ENCODE measurements around the gene FAM171A1.

Gene FAM171A1

GRCh38 chr10:15241306-15241705, 129.8 kb downstream of the FAM171A1 start:
- H3K27me3 ChIP-seq (ENCODE audit: control insufficient read depth, insufficient read depth, low read length), result no peaks in the 10 kb centered on the region
- no peaks in the 10 kb centered on the region for H3K36me3 ChIP-seq (ENCODE audit: control insufficient read depth, insufficient read depth, low read length)
- H3K9me3 ChIP-seq (ENCODE audit: control insufficient read depth, low read length), result no peaks in the 10 kb centered on the region
- H3K9ac ChIP-seq (ENCODE audit: low read length), result no peak overlapping the region
- no peaks in the 10 kb centered on the region for H3K4me1 ChIP-seq (ENCODE audit: control insufficient read depth, insufficient read depth, low read length)
- H3K4me3 ChIP-seq (ENCODE audit: low read length), result no peak overlapping the region

DNA sequence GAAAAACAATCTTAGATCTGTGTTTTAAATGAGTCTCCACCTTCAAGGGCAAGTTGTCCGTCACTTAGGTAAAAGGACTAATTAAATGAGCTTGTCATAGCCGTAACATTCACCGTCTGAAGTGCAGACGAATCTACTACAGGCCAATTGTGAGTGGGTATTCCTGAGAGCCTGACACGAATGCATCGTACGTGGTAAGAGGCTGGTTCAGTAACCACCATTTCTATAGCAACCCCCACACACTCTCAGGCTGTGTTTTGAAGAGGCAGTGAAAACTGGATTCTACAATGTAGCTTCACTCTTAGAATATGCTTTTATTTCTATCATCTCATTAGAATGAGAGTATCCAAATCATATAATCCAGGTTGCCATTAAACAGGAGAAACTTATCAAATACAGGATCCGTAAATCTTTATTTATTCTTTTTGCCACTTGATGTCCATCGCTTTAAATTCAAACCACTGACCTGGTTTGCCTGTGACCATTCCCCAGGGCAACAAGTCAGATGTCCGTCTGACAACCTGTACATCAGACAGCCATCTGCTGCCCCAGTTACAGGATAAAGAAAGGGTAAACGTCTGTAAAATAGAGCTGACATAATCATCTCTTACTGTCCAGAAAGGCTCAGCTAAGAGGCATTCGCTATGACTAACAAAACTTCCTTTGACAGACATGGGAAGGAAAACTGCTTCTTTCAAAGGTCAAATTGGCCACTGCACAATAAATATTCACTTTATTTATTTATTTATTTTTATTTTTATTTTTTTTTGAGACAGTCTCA, 132.3 kb downstream of the FAM171A1 start:
- no peak overlapping the region for H3K9ac ChIP-seq (ENCODE audit: low read length)
- no peak overlapping the region for H3K4me3 ChIP-seq (ENCODE audit: low read length)
- H3K9me3 ChIP-seq (ENCODE audit: control insufficient read depth, low read length), result no peaks in the 10 kb centered on the region

GRCh38 chr10:15237351-15237750, 133.7 kb downstream of the FAM171A1 start:
- Histone ChIP-seq H3K9ac (ENCODE audit: low read length) (no peak overlapping the region), H3K27me3 (ENCODE audit: control insufficient read depth, insufficient read depth, low read length) (no peaks in the 10 kb centered on the region), H3K4me1 (ENCODE audit: control insufficient read depth, insufficient read depth, low read length) (no peaks in the 10 kb centered on the region), H3K9me3 (ENCODE audit: control insufficient read depth, low read length) (no peaks in the 10 kb centered on the region), H3K36me3 (ENCODE audit: control insufficient read depth, insufficient read depth, low read length) (no peaks in the 10 kb centered on the region), H3K4me3 (ENCODE audit: low read length) (no peak overlapping the region)

More for the DNA sequence above, 132.3 kb downstream of the FAM171A1 start:
- H3K27me3 ChIP-seq (ENCODE audit: control insufficient read depth, insufficient read depth, low read length), result no peaks in the 10 kb centered on the region
- no peaks in the 10 kb centered on the region for H3K4me1 ChIP-seq (ENCODE audit: control insufficient read depth, insufficient read depth, low read length)
- no peaks in the 10 kb centered on the region for H3K36me3 ChIP-seq (ENCODE audit: control insufficient read depth, insufficient read depth, low read length)

DNA sequence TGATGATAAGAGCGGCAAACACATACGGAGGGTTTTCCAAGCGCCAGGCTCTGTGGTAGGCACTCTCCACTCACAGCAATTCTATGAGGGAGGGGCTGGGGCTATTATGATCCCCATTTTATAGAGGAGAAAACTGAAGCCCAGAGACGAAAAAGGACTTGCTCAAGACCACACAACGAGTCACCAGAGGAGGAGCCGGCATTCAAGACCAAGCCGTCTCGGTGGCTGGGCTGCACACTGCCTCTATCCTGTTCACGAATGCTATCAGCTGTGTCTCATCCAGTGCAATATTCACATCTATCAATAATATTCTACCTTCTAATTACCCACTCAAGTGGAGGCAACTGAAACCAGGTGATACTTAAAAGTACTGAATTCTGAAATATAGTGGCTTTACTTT, 134.7 kb downstream of the FAM171A1 start:
- H3K4me3 ChIP-seq (ENCODE audit: low read length), result no peak overlapping the region
- H3K9me3 ChIP-seq (ENCODE audit: control insufficient read depth, low read length), result no peaks in the 10 kb centered on the region
- no peaks in the 10 kb centered on the region for H3K27me3 ChIP-seq (ENCODE audit: control insufficient read depth, insufficient read depth, low read length)
- no peaks in the 10 kb centered on the region for H3K36me3 ChIP-seq (ENCODE audit: control insufficient read depth, insufficient read depth, low read length)
- H3K4me1 ChIP-seq (ENCODE audit: control insufficient read depth, insufficient read depth, low read length), result no peaks in the 10 kb centered on the region
- H3K9ac ChIP-seq (ENCODE audit: low read length), result no peak overlapping the region

- no peaks in the 10 kb centered on the region for H3K27me3 ChIP-seq (ENCODE audit: control insufficient read depth, insufficient read depth, low read length)
- H3K36me3 ChIP-seq (ENCODE audit: control insufficient read depth, insufficient read depth, low read length), result no peaks in the 10 kb centered on the region
- H3K9ac ChIP-seq (ENCODE audit: low read length), result no peak overlapping the region
- no peak overlapping the region for H3K4me3 ChIP-seq (ENCODE audit: low read length)
- no peaks in the 10 kb centered on the region for H3K4me1 ChIP-seq (ENCODE audit: control insufficient read depth, insufficient read depth, low read length)
- H3K9me3 ChIP-seq (ENCODE audit: control insufficient read depth, low read length), result no peaks in the 10 kb centered on the region
These were observed 138.8 kb downstream of the FAM171A1 start for GRCh38 chr10:15232279-15232678.

GRCh38 chr10:15231426-15231825, 139.7 kb downstream of the FAM171A1 start:
- Histone ChIP-seq H3K9ac (ENCODE audit: low read length) (no peak overlapping the region), H3K36me3 (ENCODE audit: control insufficient read depth, insufficient read depth, low read length) (no peaks in the 10 kb centered on the region), H3K27me3 (ENCODE audit: control insufficient read depth, insufficient read depth, low read length) (no peaks in the 10 kb centered on the region), H3K4me3 (ENCODE audit: low read length) (no peak overlapping the region), H3K4me1 (ENCODE audit: control insufficient read depth, insufficient read depth, low read length) (no peaks in the 10 kb centered on the region), H3K9me3 (ENCODE audit: control insufficient read depth, low read length) (no peaks in the 10 kb centered on the region)

GRCh38 chr10:15230257-15230656, 140.8 kb downstream of the FAM171A1 start:
- Histone ChIP-seq H3K9ac (ENCODE audit: low read length) (no peak overlapping the region), H3K9me3 (ENCODE audit: control insufficient read depth, low read length) (no peaks in the 10 kb centered on the region), H3K4me1 (ENCODE audit: control insufficient read depth, insufficient read depth, low read length) (no peaks in the 10 kb centered on the region), H3K27me3 (ENCODE audit: control insufficient read depth, insufficient read depth, low read length) (no peaks in the 10 kb centered on the region), H3K4me3 (ENCODE audit: low read length) (no peak overlapping the region), H3K36me3 (ENCODE audit: control insufficient read depth, insufficient read depth, low read length) (no peaks in the 10 kb centered on the region)

- H3K4me3 ChIP-seq (ENCODE audit: low read length), result no peak overlapping the region
- no peak overlapping the region for H3K9ac ChIP-seq (ENCODE audit: low read length)
- no peaks in the 10 kb centered on the region for H3K4me1 ChIP-seq (ENCODE audit: control insufficient read depth, insufficient read depth, low read length)
- H3K9me3 ChIP-seq (ENCODE audit: control insufficient read depth, low read length), result no peaks in the 10 kb centered on the region
- H3K36me3 ChIP-seq (ENCODE audit: control insufficient read depth, insufficient read depth, low read length), result no peaks in the 10 kb centered on the region
- no peaks in the 10 kb centered on the region for H3K27me3 ChIP-seq (ENCODE audit: control insufficient read depth, insufficient read depth, low read length)
These were observed 141.8 kb downstream of the FAM171A1 start for GRCh38 chr10:15229268-15229667.

- Histone ChIP-seq H3K36me3 (ENCODE audit: control insufficient read depth, insufficient read depth, low read length) (no peaks in the 10 kb centered on the region), H3K27me3 (ENCODE audit: control insufficient read depth, insufficient read depth, low read length) (no peaks in the 10 kb centered on the region), H3K4me3 (ENCODE audit: low read length) (no peak overlapping the region), H3K4me1 (ENCODE audit: control insufficient read depth, insufficient read depth, low read length) (no peaks in the 10 kb centered on the region), H3K9me3 (ENCODE audit: control insufficient read depth, low read length) (no peaks in the 10 kb centered on the region), H3K9ac (ENCODE audit: low read length) (no peak overlapping the region)
These were observed 142.7 kb downstream of the FAM171A1 start for GRCh38 chr10:15228426-15228825.

GRCh38 chr10:15227611-15228372, 143.3 kb downstream of the FAM171A1 start:
- Histone ChIP-seq H3K27me3 (ENCODE audit: control insufficient read depth, insufficient read depth, low read length) (no peaks in the 10 kb centered on the region), H3K9me3 (ENCODE audit: control insufficient read depth, low read length) (no peaks in the 10 kb centered on the region), H3K9ac (ENCODE audit: low read length) (no peak overlapping the region), H3K36me3 (ENCODE audit: control insufficient read depth, insufficient read depth, low read length) (no peaks in the 10 kb centered on the region), H3K4me1 (ENCODE audit: control insufficient read depth, insufficient read depth, low read length) (no peaks in the 10 kb centered on the region), H3K4me3 (ENCODE audit: low read length) (no peak overlapping the region)

GRCh38 chr10:15225511-15225910, 145.6 kb downstream of the FAM171A1 start:
- Histone ChIP-seq H3K9ac (ENCODE audit: low read length) (no peak overlapping the region), H3K27me3 (ENCODE audit: control insufficient read depth, insufficient read depth, low read length) (no peaks in the 10 kb centered on the region), H3K36me3 (ENCODE audit: control insufficient read depth, insufficient read depth, low read length) (no peaks in the 10 kb centered on the region), H3K9me3 (ENCODE audit: control insufficient read depth, low read length) (no peaks in the 10 kb centered on the region), H3K4me3 (ENCODE audit: low read length) (no peak overlapping the region), H3K4me1 (ENCODE audit: control insufficient read depth, insufficient read depth, low read length) (no peaks in the 10 kb centered on the region)

DNA sequence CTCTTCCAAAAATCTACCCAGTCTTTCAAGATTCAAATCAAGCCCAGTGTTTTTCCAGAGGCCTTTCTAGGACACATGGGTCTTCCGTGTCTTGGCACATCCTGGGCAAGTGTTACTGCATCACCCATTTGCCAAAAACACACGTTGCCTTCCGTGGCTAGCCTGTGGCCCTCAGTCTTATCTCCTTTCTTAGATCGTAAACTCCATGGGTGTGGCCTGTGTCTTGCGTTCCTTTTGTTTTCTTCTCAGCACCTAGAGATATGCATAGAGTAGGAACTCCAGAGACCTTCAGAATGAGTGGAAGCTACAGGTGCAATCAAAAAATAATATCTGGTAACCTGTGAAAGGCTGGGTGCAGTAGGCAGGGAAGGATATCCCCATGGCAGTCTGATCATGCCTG, 146.1 kb downstream of the FAM171A1 start:
- Histone ChIP-seq H3K27me3 (ENCODE audit: control insufficient read depth, insufficient read depth, low read length) (no peaks in the 10 kb centered on the region), H3K4me3 (ENCODE audit: low read length) (no peak overlapping the region), H3K9me3 (ENCODE audit: control insufficient read depth, low read length) (no peaks in the 10 kb centered on the region)

More for the DNA sequence above, 146.1 kb downstream of the FAM171A1 start:
- Histone ChIP-seq H3K9ac (ENCODE audit: low read length) (no peak overlapping the region), H3K36me3 (ENCODE audit: control insufficient read depth, insufficient read depth, low read length) (no peaks in the 10 kb centered on the region), H3K4me1 (ENCODE audit: control insufficient read depth, insufficient read depth, low read length) (no peaks in the 10 kb centered on the region)

Data from mucosa of stomach (tissue), 1 donor.